Activated CD8-positive, alpha-beta memory T cell treated with anti-CD3 and anti-CD28 coated beads, Interleukin-2, amount 10 ng/mL, durations not matched to agents 7 days and 5 days (primary cell): Measurements from ENCODE around the gene FGGY. TPM values are rescaled to one million over a fixed set of nuclear protein-coding genes. Genes with fewer than 3 reads are reported as not detected.
"Not testable (repeated sequence)": the region's sequence is repeated elsewhere in the genome, so short reads cannot be mapped to it uniquely, and the experiment has no call there.

Source experiments
- ATAC-seq: fragments of 150-1000 bp; cut with Tn5 transposase; one replicate; pipeline ENCODE4 v1.10.0; 2021; ENCODE audit warnings: moderate library complexity
- CTCF ChIA-PET: fragments of 350-600 bp; sonication (Branson Sonifier 250); formaldehyde crosslinking; loops from one replicate; lab custom pipeline; 2021; ENCODE audit warnings: antibody characterized with exemption; lab: Charles Lee
- DNase-seq: peaks from one replicate; pipeline ENCODE4 v3.0.0-alpha.2; 2020
- H3K27ac Mint-ChIP-seq: one replicate; pipeline ENCODE4 v1.8.0; 2021; ENCODE audit warnings: mild to moderate bottlenecking, mixed read lengths
- H3K27me3 Mint-ChIP-seq: one replicate; pipeline ENCODE4 v1.8.0; 2021; ENCODE audit warnings: mixed read lengths
- H3K36me3 Mint-ChIP-seq: one replicate; pipeline ENCODE4 v1.8.0; 2021; ENCODE audit warnings: mild to moderate bottlenecking, mixed read lengths
- H3K4me1 Mint-ChIP-seq: one replicate; pipeline ENCODE4 v1.8.0; 2021; ENCODE audit warnings: mixed read lengths
- H3K4me3 Mint-ChIP-seq: one replicate; pipeline ENCODE4 v1.8.0; 2021; ENCODE audit warnings: mild to moderate bottlenecking, moderate library complexity, mixed read lengths
- H3K9me3 Mint-ChIP-seq: one replicate; pipeline ENCODE4 v1.8.0; 2022; ENCODE audit warnings: low read depth, mixed read lengths
- total RNA-seq, 2 experiments: library from RNA; stranded (reverse); gene quantifications; one replicate each; pipeline ENCODE4 v1.2.3, GENCODE V29; 2021

FGGY gene
- total RNA-seq, 2 experiments from 2014 or later: 15.8 to 16.7 TPM

DNA sequence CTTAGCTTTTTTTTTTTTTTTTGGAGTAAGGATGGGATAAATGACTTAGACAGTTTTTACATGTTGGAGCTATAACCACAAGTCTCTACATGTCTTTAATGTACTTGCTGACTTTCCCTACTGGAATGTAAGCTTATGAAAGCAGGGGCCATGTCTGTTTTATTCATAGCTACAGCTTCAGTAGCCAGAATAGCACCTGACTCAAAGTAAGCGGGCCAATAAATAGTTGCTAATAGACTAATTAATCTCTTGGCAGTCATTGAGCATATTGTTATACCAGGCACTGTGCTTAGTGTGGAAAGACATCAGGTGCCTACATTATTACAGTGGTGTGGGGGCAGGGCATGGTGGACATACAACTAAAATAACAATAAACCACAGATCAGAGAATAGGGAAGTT is 433.4 kb downstream of the FGGY start:
- Mint-ChIP-seq H3K27me3 (no peaks in the 10 kb centered on the region), H3K9me3 (no peaks in the 10 kb centered on the region), H3K27ac (no peak overlapping the region), H3K4me1 (peaks cover 16% of the 10 kb centered on the region), H3K36me3 (no peaks in the 10 kb centered on the region), H3K4me3 (no peak overlapping the region)
- CTCF ChIA-PET: interaction anchor here (1.1 kb wide), 1 partner anchor 29 kb away, joined by 3 read pairs; no protein-coding TSS in a partner anchor
- no peak for DNase-seq
- no peak for ATAC-seq

GRCh38 chr1:59730759-59731478 is 434.0 kb downstream of the FGGY start:
- CTCF ChIA-PET: interaction anchor here (1.1 kb wide), 1 partner anchor 28 kb away, joined by 3 read pairs; no protein-coding TSS in a partner anchor
- Mint-ChIP-seq H3K4me1 (peaks cover 16% of the 10 kb centered on the region), H3K36me3 (peaks cover under 1% of the 10 kb centered on the region), H3K9me3 (peaks cover under 1% of the 10 kb centered on the region), H3K27me3 (no peaks in the 10 kb centered on the region), H3K27ac (peak overlapping the region; percentile 52), H3K4me3 (no peak overlapping the region)
- DNase-seq (peak; percentile 41), ATAC-seq (peak; percentile 45)

GRCh38 chr1:59731591-59731990 is 434.7 kb downstream of the FGGY start:
- ATAC-seq (no peak), DNase-seq (no peak)
- Mint-ChIP-seq H3K4me1 (peaks cover 16% of the 10 kb centered on the region), H3K36me3 (peaks cover 7% of the 10 kb centered on the region), H3K9me3 (peaks cover 6% of the 10 kb centered on the region), H3K4me3 (no peak overlapping the region), H3K27me3 (no peaks in the 10 kb centered on the region), H3K27ac (no peak overlapping the region)
- CTCF ChIA-PET: interaction anchor here (1.5 kb wide), 1 partner anchor 28 kb away, joined by 4 read pairs; no protein-coding TSS in a partner anchor

DNA sequence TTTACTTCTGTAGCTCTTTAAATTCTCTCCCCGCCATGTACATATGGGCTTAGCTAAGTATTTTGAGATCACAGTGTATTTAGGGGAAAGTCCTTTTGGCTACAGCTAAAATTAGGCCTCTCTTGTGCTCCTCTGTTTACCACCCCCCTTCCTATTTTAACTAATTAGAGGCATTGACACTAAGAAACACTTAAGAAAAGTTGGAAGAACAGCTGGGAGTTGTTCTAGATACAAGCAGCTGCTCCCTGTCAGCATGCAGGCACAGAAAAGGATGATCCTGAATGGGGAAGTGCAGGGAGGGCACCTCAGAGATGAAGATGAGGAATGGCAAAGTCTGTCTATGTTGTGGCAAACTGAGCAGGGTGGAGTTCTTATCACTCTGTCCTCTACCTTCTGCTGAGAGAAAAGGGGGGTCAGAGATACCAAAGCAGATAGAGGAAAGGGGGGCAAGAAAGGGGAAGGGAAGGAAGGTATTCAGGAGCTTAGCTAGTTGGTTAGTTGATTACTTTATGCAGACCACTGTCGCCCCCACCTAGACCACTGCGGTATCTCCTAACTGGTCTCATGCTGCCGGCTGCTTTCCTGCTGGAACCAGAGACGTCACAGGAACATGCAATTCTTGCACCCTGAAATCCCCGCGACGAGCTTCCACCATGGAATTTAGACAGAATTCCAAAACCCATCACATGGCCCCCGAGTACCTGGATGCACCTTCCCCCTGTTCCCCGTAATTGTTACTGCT is 435.5 kb downstream of the FGGY start:
- peaks cover 16% of the 10 kb centered on the region for H3K4me1 Mint-ChIP-seq
- H3K27ac Mint-ChIP-seq: no peak overlapping the region
- H3K27me3 Mint-ChIP-seq: no peaks in the 10 kb centered on the region
- no peak for DNase-seq
- H3K9me3 Mint-ChIP-seq: peaks cover 6% of the 10 kb centered on the region
- CTCF ChIA-PET: interaction anchor here (1.5 kb wide), 1 partner anchor 27 kb away, joined by 4 read pairs; no protein-coding TSS in a partner anchor
- H3K4me3 Mint-ChIP-seq: no peak overlapping the region
- H3K36me3 Mint-ChIP-seq: peaks cover 7% of the 10 kb centered on the region
- no peak for ATAC-seq

- Mint-ChIP-seq H3K4me3 (no peak overlapping the region), H3K36me3 (peaks cover 7% of the 10 kb centered on the region), H3K4me1 (peaks cover 16% of the 10 kb centered on the region), H3K9me3 (peaks cover 10% of the 10 kb centered on the region), H3K27me3 (no peaks in the 10 kb centered on the region), H3K27ac (no peak overlapping the region)
- DNase-seq: no peak
- no peak for ATAC-seq
- CTCF ChIA-PET: no interaction called here
Observed at GRCh38 chr1:59733443-59734141, 436.7 kb downstream of the FGGY start.

DNA sequence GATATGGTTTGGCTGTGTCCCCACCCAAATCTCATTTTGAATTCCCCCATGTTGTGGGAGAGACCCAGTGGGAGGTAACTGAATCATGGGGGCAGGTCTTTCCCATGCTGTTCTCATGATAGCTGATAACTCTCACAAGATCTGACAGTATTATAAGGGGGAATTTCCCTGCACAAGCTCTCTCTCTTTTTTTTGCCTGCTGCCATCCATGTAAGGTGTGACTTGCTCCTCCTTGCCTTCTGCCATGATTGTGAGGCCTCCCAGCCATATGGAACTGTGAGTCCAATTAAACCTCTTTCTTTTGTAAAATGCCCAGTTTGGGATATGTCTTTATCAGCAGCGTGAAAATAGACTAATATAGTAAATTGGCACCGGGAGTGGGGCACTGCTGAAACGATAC is 439.0 kb downstream of the FGGY start:
- DNase-seq, H3K4me1 Mint-ChIP-seq, CTCF ChIA-PET, H3K36me3 Mint-ChIP-seq, H3K27ac Mint-ChIP-seq, H3K4me3 Mint-ChIP-seq, H3K27me3 Mint-ChIP-seq, ATAC-seq: not testable (repeated sequence)
- peaks cover 12% of the 10 kb centered on the region for H3K9me3 Mint-ChIP-seq

GRCh38 chr1:59736744-59737143 is 439.9 kb downstream of the FGGY start:
- H3K9me3 Mint-ChIP-seq: peaks cover 12% of the 10 kb centered on the region
- DNase-seq (no peak), ATAC-seq (no peak)
- no peaks in the 10 kb centered on the region for H3K27me3 Mint-ChIP-seq
- peaks cover 5% of the 10 kb centered on the region for H3K4me1 Mint-ChIP-seq
- CTCF ChIA-PET: no interaction called here
- H3K36me3 Mint-ChIP-seq: peaks cover 7% of the 10 kb centered on the region
- H3K27ac Mint-ChIP-seq: no peak overlapping the region
- H3K4me3 Mint-ChIP-seq: no peak overlapping the region

DNA sequence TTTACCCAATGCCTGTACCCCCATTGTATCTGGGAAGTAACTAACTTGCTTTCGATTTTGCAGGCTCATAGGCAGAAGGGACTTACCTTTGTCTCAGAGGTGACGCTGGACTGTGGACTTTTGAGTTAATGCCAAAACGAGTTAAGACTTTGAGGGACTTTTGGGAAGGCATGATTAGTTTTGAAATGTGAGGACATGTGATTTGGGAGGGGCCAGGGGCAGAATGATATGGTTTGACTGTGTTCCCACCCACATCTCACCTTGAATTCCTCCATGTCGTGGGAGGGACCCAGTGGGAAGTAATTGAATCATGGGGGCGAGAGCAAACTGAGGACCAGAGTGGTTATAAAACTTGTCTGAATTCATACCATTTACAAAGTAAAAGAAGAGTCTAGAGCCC is 440.7 kb downstream of the FGGY start:
- ATAC-seq (no peak), DNase-seq (no peak)
- Mint-ChIP-seq H3K9me3 (peaks cover 17% of the 10 kb centered on the region), H3K4me3 (no peak overlapping the region), H3K36me3 (peaks cover 7% of the 10 kb centered on the region), H3K27ac (no peak overlapping the region), H3K4me1 (peaks cover 3% of the 10 kb centered on the region), H3K27me3 (no peaks in the 10 kb centered on the region)
- CTCF ChIA-PET: no interaction called here

- H3K9me3 Mint-ChIP-seq: peaks cover 17% of the 10 kb centered on the region
- ATAC-seq (no peak), DNase-seq (no peak)
- peaks cover 7% of the 10 kb centered on the region for H3K36me3 Mint-ChIP-seq
- no peaks in the 10 kb centered on the region for H3K27me3 Mint-ChIP-seq
- H3K4me3 Mint-ChIP-seq: no peak overlapping the region
- peaks cover 3% of the 10 kb centered on the region for H3K4me1 Mint-ChIP-seq
- CTCF ChIA-PET: no interaction called here
- H3K27ac Mint-ChIP-seq: no peak overlapping the region
Observed at GRCh38 chr1:59738152-59738551, 441.3 kb downstream of the FGGY start.

DNA sequence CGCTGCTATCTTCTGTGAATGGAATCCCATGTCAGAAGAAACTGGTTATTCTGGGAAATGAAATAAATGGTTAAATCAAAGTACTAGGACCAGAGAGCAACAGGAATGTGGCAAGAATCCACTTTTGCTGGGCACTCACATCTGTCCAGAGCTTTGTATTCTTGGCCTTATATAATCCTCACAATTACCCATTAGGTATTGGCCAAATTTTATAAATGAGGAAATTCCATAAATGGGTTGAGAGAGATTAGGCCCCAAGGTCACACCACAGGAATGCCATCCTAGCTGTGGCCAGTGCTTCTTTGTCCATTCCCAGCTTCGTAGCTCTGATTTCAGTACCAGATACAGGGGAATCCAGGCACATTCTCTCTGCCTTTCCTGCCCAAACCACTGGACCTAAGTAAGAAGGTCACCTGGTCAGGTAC is 441.7 kb downstream of the FGGY start:
- peaks cover 17% of the 10 kb centered on the region for H3K9me3 Mint-ChIP-seq
- H3K36me3 Mint-ChIP-seq: peaks cover 7% of the 10 kb centered on the region
- DNase-seq (no peak), ATAC-seq (no peak)
- H3K4me1 Mint-ChIP-seq: peaks cover 3% of the 10 kb centered on the region
- no peak overlapping the region for H3K27ac Mint-ChIP-seq
- CTCF ChIA-PET: no interaction called here
- no peaks in the 10 kb centered on the region for H3K27me3 Mint-ChIP-seq
- no peak overlapping the region for H3K4me3 Mint-ChIP-seq

DNA sequence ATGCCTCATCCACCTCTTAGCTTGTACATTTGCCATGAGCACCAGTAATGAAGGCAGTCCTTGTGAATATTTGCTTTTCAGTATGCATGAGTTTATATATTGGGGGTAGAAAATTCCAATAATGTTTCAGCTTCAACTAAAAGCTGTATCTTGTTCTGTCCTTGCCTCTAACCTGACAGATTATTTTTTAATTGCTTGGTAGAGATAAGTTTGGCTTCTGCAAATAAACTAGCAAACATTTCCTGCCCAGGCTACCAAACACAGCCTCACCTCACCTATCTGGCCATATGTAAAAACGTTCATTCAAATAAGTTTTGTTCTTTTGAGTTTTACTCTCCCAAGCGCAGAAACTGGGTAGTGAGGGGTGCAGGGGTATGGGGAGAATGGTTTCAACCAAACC is 442.2 kb downstream of the FGGY start:
- no peaks in the 10 kb centered on the region for H3K27me3 Mint-ChIP-seq
- ATAC-seq (no peak), DNase-seq (no peak)
- H3K27ac Mint-ChIP-seq: no peak overlapping the region
- CTCF ChIA-PET: no interaction called here
- H3K4me3 Mint-ChIP-seq: no peak overlapping the region
- H3K36me3 Mint-ChIP-seq: peaks cover 7% of the 10 kb centered on the region
- peaks cover 17% of the 10 kb centered on the region for H3K9me3 Mint-ChIP-seq
- H3K4me1 Mint-ChIP-seq: peaks cover 3% of the 10 kb centered on the region

- peaks cover 3% of the 10 kb centered on the region for H3K4me1 Mint-ChIP-seq
- peaks cover 10% of the 10 kb centered on the region for H3K9me3 Mint-ChIP-seq
- no peak for DNase-seq
- H3K4me3 Mint-ChIP-seq: no peak overlapping the region
- ATAC-seq: no peak
- H3K36me3 Mint-ChIP-seq: no peaks in the 10 kb centered on the region
- no peaks in the 10 kb centered on the region for H3K27me3 Mint-ChIP-seq
- no peak overlapping the region for H3K27ac Mint-ChIP-seq
- CTCF ChIA-PET: no interaction called here
Observed at GRCh38 chr1:59742526-59742925, 445.6 kb downstream of the FGGY start.

DNA sequence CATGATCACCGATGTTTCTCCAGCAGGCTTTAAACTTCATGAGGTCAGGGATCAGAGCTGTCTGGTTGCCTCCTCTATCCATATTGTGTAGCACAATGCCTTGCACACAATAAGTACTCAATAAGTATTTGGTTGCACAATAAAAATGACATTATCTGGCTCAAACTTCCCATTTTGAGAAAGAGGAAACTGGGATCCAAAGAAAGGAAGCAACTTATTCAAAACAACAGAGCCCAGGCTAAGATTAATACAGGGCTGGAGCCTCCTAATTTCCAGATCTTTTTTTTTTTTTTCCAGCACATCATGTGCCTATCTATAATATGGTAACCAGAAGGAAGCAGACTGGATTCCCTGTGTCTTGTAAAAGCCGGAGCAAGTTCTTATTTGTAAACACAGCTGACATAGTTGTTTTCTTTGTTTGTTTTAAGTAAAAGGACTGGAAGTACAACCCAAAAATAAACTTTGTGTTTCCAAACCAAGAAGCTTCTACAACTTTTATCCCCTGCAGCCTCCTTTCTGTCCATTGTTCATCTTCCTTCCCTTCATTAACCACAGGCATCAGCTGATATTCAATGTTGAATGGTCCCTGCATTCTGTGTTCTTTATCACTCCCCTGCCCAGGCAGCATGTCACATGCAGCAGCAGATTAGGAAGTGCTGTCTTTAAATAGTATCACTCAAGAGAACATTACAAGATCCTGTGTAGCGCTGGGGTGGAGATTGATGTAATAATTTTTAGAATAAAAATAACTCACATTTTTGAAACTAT is 446.6 kb downstream of the FGGY start:
- H3K9me3 Mint-ChIP-seq: peaks cover 7% of the 10 kb centered on the region
- CTCF ChIA-PET: no interaction called here
- no peak for DNase-seq
- H3K4me3 Mint-ChIP-seq: no peak overlapping the region
- no peak overlapping the region for H3K27ac Mint-ChIP-seq
- no peak for ATAC-seq
- H3K4me1 Mint-ChIP-seq: peaks cover 3% of the 10 kb centered on the region
- no peaks in the 10 kb centered on the region for H3K36me3 Mint-ChIP-seq
- no peaks in the 10 kb centered on the region for H3K27me3 Mint-ChIP-seq
